ENCODE data around the gene PPP6R1.

PPP6R1 gene

GRCh38 chr19:55279770-55280643 lies 21.2 kb upstream of the PPP6R1 start, which contains the start of gene HSPBP1:
Gene HSPBP1, minus strand, starts transcription at chr19:55280110. Its CDS starts 502 bp downstream, at chr19:55279608.
- DNase-seq = peak; percentile 96

GRCh38 chr19:55279340-55279739 lies 20.5 kb upstream of the PPP6R1 start:
- DNase-seq = no peak

GRCh38 chr19:55278391-55279135 lies 19.7 kb upstream of the PPP6R1 start:
- no peak for DNase-seq

GRCh38 chr19:55277494-55277893 lies 18.7 kb upstream of the PPP6R1 start:
- no peak for DNase-seq

DNA sequence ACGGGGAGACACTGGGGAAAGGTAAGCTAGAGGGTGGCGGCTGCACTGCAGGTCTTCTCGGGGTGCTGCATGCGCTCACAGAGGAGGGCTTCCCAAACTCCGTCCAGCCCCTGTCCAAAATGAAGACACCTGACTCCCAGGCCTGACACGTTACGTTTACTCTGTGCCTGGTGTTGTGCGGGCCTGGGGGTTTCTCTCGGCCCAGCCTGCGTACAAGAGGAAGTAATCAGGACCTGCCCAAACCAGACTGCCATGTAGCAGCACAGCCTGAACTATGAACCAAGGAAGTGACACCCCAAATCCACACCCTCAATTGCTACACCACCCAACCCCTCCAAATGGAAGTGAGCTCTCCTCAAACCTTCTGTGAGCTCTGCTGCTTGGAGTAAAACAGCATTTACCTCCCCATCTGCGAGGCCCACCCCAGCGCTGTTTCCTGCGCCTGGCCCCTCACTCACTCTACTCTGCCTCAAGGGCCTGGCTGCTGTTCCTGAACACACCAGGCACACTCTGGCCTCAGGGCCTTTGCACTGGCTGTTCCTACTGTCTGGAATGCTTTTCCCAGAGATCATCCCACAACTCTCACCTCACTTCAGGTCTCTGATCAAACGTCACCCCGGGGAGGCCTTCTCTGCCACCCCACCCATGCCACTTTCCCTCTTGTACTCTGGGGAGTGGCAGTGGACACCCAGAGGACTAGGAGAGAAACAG lies 18.1 kb upstream of the PPP6R1 start:
- no peak for DNase-seq

DNA sequence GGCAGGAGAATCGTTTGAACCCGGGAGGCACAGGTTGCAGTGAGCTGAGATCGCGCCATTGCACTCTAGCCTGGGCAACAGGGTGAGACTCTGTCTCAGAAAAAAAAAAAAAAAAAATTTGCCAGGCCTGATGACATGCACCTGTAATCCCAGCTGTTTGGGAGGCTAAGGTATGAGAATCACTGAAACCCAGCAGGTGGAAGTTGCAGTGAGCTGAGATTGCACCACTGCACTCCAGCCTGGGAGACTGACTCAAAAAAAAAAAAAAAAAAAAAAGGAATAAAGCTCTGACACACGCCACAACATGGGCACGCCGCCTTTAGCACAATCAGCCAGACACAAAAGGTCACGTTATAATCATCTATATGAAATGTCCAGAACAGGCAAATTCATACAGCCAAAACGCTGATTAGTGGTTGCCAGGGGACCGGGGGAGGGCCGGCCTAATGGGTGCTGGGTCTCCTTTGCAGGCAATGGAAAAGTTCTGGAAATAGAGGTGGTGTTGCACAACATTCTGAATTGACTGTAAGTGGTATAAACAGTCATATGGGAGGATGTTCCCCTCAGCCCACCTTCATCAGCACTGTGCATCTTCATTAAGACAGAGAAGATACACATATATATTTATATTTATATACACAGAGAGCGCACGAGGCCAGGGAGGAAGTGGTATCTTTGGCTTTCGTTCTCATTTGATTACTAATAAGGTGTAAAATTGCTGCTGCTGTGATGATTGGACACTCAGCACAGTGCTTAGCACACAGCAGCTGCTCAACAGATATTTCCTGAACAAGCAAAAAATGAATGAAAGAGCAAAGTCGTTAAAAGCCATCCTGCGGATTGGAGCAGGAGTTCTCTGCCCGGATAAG lies 17.3 kb upstream of the PPP6R1 start:
- no peak for DNase-seq

DNA sequence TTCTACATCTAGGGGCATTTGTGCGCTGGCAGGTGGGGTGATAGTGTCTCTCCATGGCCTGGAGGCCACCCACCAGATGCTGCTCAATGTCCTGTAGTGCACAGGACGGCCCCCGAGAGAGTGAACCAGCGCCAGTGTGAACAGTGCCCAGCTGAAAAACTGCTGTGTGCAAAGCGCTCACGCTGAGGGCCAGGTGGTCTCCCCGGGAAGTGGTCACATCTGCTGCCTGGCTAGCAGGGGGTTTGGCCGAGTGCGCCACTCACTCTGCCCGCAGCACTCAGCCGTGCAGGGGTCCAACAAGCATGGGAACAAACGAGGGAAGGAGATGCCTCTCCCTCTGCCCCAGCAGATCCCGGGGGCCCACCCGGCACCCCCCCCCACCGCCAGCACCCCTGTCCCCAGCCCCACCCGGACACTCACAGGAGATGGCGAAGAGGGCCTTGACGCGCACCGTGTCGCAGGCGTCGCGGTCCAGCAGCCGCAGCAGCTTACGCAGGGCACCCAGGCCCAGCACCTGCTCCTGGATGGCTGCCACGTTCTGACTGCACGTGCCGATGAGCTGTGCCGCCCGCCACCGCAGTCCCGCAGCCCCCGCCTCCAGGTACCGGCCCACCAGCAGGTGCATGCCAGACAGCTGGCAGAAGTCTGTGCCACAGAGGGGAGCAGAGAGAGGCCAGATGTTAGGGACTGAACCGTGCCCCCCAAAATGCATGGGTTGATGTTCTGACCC lies 15.3 kb upstream of the PPP6R1 start:
- no peak for DNase-seq

DNA sequence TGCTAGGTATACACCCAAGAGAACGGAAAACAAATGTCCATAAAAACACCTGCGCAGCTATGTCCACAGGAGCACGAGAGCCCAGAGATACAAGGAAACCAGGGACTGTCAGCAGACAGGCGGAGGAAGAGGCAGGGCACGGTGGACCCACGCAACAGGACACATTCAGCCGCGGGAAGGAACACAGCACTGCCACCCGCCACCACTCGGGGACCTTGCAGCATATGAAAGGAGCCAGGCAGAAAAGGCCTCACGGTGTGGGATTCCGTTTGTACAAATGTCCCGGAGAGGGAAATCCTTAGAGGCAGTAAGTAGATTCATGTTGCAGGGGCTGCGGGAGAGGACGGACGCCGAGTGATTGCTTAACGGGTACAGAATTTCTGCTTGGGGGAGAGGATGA lies 13.3 kb upstream of the PPP6R1 start:
- no peak for DNase-seq

GRCh38 chr19:55270172-55270942 lies 11.5 kb upstream of the PPP6R1 start:
- no peak for DNase-seq

GRCh38 chr19:55269299-55269698 lies 10.5 kb upstream of the PPP6R1 start:
- DNase-seq = no peak

GRCh38 chr19:55266840-55267239 lies 8.0 kb upstream of the PPP6R1 start:
- no peak for DNase-seq

GRCh38 chr19:55266404-55266803 lies 7.6 kb upstream of the PPP6R1 start:
- DNase-seq = no peak

DNA sequence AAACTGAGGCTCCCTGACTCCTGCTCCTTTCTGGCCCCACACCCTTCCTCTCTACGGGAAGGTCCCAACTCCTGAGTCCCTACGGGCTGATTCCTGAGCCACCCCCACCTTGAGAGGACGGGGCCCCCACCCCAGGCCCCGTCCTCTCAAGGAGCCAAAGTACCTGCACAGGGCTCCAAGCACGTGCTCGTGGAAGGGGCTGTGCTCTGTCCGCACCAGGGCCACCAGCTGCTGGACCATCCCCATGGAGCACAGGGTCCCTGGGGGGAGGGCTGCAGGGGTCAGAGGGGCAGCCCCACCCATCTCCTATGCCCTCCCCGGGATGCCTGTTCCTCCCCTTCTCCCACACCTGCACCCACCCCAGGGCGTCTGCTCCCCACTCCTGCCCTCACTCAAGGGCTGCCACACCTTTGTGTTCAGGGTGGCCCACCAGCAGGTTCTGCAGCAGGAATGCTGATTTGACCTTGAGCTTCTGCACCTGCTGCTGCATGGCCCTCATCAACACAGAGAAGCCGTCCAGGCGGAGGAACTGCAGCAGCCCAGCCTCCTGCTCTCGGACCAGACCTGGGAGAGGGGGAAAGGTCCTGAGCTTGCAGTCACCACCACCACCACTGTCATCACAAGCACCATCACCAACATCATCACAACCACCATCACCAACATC lies 7.0 kb upstream of the PPP6R1 start:
- DNase-seq = no peak

DNA sequence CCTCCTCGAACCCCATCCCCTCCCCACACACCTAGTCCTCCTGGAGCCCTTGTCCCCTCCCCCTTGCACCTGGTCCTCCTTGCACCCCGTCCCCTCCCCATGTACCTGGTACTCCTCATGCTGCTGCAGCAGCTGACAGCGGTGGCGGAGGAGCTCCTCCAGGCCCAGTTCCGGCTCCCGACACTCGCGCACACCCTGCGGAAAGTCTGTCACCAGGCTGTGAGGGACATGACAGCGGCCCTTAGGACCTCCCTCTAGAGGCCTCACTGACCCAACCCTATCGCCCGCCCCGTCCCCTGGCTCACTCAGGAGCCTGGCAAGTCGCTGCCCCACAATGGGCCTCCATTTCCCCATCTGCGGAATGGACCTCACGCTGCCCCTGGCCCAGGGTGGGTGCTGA lies 6.4 kb upstream of the PPP6R1 start:
- no peak for DNase-seq

DNA sequence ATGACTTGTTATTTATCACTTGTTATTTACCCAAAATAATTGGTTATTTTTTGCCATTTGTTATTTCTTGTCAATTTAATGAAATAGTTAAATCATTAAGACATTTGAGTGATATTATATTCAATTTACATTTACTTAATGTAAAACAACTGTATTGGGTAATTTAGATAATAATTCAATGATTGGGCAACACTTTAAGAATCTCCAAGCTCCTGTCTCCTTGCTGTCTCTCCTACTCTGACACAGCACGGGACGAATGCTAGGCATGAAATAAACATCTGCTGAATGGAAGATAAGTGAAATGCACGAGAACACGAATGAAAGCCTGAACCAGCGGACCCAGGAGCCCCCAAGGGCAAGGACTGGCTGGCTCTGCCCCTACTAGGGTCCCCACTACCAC lies 5.7 kb upstream of the PPP6R1 start:
- DNase-seq = no peak

DNA sequence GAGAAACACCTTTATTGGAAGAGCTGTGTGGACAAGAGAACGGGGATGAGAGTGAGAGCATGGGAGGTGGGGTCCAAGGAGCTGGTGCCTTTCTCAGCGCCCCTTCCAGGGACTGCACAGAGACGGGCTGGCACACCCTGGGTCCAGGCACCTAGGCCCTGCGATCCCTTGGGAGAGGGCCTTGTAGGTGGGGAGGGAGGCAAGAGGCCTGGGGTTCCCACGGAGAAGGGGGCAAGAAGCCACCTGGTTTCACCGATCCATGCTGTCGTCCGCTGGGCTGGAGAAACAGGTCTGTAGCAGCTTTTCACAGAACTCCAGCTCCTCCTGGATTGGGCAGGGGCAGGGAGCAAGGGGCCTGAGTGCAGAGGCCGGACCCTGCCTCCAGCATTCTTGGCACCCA lies 3.5 kb upstream of the PPP6R1 start:
- no peak for DNase-seq

GRCh38 chr19:55261671-55262126 lies 2.9 kb upstream of the PPP6R1 start:
- no peak for DNase-seq

- no peak for DNase-seq
Observed at GRCh38 chr19:55259540-55260210, 858 bp upstream of the PPP6R1 start.

- no peak for DNase-seq
Observed at GRCh38 chr19:55258476-55258827, 365 bp downstream of the PPP6R1 start.
